OCI-M2 (cell line): Measurements from ENCODE around the gene ATP4A.
A peak's percentile ranks its signal among the peaks of the same experiment; 100 is the strongest.

Source experiments
- DNase-seq: peaks from one replicate; lab custom pipeline; 2025; ENCODE audit not compliant: unreplicated experiment; lab: John Stamatoyannopoulos, UW

ATP4A gene

DNA sequence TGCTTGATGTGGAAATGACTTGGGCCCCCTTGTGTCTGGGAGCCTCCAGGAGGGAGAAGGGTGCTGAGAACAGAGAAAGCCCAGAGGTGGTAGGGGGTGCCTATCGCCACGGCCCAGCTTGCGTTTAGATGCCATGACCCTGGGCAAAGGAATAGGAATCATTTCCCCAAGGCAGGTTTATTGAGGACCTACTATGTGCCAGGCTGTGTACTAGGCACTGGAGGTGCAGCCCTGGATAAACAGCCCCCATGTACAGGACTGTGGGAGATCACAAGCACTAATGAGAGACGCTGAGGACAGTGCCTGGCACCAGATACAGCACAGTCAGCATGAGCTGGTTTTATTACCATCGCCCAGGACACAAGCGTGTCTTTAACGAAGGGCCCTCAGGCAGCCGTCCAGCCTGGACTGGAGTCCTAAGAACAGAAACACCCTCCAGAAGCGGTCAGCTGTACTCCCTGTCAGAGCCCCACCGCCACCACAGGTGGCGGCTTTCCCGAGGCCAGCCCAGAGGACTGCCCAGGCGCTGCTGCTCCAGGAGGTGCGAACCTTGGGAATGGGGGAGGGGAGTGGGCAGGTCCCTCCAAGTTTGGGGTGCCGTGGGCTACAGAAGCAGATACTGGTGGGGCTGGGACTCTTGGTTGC, 13.5 kb downstream of the ATP4A start:
- no peak for DNase-seq

DNA sequence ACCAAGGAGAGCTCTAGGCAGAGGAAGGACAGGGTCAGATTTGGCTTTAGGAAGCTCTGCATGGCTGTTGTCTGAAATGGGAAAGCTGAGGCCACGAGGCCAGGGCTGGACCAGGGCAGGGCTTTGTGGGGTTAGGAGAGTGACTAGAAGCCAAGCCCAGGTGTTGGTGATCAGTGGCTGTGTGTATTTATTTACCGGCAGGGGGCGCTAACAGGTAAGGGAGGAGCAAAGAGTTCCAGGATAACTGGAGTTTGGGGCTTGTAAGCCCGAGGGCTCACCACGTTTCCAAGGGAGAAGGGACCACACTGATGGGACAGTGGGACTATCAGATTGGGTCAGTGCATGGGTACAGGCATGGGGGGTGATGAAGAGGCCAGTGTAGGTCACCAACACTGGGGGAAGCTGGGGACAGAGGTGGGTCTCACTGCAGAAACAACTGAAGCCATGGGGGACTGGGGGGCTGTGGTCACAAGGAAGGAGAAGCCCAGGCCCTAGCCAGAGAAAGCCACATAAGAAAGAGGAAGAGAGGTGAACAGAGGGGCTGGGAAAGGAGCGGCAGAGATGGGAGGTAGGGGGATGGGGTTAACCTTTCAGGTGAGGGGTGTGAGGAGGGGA, 14.2 kb downstream of the ATP4A start:
- DNase-seq = peak; percentile 38

DNA sequence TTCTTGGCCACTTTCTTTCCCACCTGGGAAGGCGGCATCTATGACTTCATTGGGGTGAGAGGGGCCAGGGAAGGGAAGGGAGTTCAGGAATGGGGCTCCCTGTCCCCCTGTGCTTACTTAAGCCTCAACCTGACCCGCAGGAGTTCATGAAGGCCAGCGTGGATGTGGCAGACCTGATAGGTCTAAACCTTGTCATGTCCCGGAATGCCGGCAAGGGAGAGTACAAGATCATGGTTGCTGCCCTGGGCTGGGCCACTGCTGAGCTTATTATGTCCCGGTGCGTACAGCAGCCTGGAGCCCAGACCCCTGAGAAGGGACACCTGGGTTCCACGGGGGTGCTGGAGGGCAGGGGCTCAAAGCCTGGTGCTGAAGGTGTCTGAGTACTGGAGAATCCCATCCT, 16.9 kb downstream of the ATP4A start:
- no peak for DNase-seq

DNA sequence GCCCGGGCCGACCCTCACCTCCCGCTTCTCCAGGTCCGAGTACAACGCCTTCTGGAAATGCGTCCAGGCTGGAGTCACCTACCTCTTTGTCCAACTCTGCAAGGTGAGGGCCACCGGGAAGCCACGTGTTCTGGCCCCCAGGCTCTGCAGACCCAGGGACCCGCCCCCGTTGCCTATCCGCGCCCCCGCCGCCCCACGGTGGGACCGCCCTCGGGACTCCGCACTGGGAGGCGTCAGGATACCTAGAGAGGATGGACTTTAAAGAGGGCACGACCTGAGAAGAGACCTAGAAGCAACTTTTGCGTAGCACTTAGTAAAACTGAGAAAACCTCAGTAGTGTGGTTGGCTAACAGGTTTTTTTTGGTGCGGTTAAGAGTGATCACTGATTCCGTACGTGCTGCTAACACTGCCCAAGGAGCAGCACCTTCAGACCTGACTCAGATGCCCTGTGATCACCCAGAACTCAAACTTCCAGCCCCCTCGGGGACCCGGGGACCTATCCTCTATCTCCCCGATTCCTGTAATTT, 17.5 kb downstream of the ATP4A start:
- no peak for DNase-seq

DNA sequence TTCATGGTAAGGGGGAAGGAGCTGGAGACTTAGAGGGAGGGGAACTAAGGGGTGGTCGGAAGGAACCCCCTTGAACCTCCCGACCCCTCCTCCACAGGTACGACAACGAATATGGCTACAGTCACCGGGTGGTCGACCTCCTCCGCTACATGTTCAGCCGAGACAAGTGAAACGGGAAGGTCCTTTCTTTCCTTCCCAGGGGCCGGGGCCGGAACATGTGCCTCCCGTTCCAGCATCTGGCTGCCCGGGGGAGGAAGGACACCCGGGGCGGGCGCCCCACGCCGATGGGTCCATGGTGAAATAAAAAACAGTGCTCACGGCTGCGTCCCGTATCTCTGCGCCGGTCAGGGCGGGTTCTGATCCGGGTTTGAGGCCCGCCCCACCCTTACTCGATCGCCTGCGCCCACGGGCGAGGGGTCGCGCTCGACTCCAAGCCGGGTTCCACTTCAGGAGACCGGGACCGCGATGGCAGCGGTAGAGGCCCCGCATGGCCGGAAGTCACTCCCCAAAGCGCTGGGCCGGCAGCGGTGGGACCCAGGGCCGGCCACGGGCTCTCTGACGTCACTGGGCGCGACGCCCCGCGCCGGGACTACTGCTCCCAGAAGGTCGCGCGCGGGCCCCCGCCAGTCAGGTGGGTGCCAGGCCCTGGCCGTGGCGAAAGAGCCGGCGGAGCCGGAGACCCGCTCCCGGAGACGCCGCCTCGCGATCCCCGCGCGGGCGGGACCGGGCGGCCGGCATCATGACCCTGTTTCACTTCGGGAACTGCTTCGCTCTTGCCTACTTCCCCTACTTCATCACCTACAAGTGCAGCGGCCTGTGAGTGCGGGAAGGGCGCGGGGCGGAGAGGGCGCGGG, 18.2 kb downstream of the ATP4A start, which contains the start of gene TMEM147:
Gene TMEM147 (plus strand): TSS at position 626 of the 854 bp plus-strand sequence. CDS start 114 bp downstream, at position 740.
- DNase-seq = peak; percentile 98

DNA sequence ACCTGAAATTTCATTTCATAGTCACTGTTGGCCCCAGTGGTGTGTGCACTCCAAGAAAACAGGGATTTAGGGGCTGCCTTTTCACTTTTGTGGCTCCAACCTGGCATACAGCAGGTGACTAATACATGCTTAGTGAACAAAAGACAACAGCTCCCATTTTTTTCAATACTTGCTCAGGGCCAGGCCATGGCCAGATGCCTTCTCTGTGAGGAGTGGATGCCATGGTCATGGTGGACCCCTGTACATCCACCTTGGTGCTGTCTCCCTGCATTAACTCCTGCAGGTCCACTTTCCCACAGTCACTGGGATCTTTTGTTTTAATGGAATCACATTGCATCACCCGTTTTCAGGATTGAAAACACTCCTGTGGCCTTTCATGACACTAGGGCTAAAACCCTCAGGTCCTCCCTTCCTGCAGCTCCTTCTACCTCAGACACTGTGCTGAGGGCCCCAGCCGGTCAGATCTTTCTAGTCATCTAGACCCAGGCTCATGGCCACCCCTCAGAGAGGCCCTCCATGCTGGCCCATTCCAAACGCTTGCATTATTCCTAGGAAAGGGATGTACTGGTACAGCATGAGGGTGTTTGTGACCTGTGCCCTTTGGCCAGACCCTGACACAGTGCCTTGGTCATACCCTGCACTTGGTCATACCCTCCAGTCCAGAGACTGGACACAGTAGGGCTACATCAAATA, 19.2 kb downstream of the ATP4A start:
- no peak for DNase-seq

DNA sequence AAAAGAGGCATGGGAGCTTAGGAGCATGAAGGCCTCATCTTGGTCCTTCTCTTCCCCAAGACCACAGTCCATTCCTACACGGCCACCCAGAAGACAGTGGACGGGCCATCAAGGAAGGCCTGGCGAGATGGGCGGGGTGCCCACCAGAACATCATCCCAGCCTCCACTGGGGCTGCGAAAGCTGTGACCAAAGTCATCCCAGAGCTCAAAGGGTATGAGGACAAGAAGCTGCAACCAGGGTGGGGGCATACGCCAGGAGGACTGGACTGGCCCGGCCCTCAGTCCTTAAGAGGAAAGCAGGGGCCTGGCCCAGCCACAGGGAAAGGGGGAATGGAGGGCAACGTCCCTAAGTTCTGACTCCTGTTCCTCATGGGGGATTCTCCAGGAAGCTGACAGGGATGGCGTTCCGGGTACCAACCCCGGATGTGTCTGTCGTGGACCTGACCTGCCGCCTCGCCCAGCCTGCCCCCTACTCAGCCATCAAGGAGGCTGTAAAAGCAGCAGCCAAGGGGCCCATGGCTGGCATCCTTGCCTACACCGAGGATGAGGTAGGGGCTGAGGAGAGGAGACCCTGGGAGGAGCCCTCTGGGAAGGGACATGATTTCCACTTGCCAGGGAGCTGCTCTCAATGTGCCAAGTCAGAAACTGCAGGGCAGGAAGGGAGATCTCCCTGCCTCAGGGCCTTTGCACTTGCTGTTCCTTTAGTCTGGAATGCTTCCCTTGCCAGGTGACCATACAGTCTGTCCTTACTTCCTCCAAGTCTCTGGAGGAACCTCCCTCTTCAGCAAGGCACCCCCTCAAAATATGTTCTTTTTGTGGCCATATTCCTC, 20.0 kb downstream of the ATP4A start:
- no peak for DNase-seq

DNA sequence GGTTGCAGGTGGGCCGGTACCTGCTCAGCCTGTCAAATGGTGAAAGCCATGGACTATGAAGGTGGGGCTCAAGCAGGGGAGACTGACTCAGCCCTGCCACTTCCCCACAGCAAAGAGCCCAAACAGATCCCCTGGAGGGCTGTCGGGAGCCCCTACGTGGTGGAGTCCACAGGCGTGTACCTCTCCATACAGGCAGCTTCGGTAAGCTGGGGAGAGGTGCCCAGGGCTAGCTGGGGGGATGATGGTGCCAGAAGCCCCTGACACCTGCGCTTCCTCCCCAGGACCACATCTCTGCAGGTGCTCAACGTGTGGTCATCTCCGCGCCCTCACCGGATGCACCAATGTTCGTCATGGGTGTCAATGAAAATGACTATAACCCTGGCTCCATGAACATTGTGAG, 21.2 kb downstream of the ATP4A start:
- no peak for DNase-seq

DNA sequence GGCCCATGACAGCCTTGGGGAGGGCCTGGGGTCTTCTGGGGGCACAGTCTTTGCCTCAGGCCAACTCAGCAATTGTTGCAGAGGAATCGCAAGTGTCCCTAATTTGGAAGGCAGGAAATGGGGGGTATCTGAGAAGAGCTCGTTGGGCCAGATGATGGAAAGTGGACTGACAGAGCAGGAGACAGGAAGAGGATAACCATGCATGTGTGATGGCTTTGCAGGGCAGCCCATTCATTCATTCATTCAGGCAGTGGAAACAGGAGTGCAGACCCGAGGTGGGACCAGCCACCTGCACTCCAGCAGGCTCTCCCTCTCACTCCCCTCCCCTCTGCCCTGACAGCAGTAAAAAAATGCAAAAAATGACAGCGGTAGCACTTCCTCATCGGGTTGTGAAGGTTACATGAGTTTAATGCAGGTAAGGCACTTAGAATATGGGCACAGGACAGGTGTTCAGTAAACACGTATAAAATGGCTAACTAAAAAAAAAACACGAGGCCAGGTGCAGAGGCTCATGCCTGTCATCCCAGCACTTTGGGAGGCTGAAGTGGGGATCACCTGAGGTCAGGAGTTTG, 23.0 kb downstream of the ATP4A start:
- no peak for DNase-seq

DNA sequence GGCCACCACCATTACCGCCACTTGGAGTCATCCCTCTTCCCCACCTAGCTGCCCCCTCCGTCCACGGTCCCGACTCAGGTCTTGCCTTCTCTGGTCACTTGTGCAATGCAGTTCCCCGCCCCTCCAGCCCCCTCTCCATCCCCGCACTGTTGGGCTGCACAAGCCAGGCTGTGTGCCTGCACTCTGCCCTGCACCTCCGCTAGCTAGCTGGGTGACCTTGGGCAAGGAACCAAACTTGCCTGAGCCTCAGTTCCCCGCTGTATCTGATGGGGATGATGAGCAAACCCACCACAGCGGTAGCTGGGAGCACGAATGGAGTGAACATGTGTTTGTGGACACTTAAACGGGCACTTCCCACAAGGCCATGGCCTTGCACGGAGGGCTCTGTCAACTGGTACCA, 23.6 kb downstream of the ATP4A start:
- no peak for DNase-seq

DNA sequence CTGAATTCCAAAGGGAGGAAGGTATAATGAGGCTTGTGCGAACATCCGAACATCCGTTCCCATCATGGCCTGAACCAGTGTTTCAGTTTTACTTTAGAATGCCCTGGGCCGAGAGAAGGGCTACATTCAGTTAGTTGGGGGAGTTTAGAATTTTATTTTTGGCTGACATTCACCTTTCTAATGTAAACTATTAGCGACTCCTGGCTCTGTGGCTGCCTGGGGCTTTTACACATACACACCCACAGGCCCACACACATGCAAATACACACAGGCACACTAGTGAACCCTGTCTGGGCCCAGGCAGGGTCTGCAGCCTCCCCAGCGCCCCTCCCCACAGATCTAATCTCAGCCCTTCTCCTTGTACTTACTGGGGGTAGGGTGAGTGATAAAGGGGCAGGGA, 24.1 kb downstream of the ATP4A start:
- no peak for DNase-seq

DNA sequence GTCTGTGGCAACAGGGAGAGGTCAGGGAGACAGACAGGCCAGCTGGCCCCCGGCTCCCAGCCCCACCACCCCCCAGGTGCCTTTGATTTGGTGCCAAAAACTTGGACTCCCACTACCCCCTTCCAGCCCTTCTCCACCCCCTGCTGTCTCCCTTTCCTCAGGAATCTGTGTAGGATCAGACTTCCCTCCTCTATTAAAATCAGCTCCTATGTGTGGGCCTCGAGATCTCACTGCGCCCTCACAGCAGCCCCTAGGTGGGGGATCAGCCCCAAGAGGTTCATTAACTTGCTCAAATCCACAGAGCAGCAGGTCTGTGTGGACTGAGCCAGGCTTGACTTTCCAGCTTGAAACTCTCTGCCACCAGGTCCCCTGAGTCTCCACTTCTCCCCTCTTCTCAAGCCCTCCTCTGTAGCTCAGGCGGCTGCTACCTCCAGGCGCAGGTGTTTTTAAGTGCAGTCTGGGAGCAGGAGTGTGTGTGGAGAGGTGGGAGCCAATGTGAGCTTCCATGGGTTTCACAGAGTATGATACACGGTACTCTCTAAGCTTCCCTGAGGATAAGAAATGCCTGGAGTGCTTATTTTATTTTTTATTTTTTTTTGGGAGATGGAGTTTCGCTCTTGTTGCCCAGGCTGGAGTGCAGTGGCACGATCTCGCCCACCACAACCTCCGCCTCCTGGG, 28.5 kb downstream of the ATP4A start:
- DNase-seq = no peak

DNA sequence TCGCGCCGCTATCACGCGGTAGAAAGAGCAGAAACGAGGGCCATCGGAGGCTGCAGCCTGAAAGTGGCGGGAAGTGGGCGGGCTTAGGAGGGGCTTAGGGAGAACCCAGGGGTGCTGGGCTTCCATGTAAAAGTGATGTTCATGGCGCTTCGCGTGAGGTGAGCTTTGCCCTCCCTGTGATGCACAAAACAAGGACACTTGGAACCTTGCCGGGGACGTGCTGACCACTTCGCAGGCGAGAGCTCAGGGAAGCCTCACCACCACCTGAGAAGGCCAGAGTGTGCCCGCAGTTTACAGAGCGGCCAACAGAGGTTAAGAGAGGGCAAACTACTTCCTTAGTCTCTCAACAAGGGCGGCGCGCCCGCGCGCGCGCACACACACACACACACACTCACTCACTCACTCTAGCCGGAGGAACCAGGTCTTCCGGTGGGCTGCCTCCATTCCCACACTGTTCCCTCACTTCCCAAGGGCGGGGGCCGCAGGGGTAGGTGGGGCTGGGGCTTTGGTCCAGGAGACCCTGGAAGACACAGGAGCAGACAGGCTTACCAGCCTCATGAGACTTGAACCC, 29.6 kb downstream of the ATP4A start:
- DNase-seq = no peak

DNA sequence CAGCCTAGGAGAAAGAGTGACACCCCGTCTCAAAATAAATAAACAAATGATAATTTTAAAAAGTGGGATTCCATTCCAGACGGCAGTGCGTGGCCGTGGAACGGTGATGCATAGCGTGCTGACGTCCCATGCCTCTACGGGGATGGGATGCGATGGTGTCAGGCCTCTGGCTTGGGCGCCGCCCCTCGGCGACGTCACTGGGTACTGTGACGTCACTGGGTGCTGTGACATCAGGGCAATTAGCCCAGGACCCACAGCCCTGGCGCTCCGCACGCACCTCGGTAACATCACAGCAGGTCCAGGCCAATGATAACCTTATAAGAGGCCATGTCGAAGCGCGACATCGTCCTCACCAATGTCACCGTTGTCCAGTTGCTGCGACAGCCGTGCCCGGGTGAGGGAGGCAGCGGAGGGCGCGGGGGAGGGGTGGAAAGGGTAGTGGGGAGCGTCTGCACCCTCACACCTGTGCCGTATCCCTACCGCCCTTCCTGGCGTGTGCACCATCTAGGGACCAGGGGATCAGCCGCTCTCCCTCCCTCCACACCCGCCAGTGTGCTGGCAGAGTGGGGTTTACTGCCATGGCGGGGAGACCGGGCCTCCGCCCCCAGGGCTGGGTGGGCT, 30.1 kb downstream of the ATP4A start, which contains the start of gene GAPDHS:
Gene GAPDHS (plus strand): TSS at position 256 of the 621 bp plus-strand sequence. CDS start 72 bp downstream, at position 328.
- no peak for DNase-seq

DNA sequence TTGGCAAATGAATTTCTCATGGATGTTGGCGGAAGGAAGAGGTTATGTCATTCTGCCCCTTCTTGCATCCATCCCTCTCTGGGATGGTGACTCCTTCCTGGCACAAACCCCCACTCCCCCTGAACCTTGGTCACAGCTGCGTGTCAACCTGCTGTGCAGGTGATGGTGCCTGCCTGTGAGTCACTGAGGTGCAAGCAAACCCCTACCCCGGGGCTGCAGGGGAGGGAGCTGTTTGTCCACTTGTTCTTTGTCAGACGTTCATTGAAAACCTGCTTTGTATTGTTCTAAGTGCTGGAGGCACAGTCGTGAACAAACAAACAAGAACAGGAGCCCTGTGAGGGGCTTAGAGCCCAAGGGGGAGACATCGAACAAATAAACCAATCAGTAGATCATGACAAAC, 32.2 kb downstream of the ATP4A start:
- DNase-seq = no peak

DNA sequence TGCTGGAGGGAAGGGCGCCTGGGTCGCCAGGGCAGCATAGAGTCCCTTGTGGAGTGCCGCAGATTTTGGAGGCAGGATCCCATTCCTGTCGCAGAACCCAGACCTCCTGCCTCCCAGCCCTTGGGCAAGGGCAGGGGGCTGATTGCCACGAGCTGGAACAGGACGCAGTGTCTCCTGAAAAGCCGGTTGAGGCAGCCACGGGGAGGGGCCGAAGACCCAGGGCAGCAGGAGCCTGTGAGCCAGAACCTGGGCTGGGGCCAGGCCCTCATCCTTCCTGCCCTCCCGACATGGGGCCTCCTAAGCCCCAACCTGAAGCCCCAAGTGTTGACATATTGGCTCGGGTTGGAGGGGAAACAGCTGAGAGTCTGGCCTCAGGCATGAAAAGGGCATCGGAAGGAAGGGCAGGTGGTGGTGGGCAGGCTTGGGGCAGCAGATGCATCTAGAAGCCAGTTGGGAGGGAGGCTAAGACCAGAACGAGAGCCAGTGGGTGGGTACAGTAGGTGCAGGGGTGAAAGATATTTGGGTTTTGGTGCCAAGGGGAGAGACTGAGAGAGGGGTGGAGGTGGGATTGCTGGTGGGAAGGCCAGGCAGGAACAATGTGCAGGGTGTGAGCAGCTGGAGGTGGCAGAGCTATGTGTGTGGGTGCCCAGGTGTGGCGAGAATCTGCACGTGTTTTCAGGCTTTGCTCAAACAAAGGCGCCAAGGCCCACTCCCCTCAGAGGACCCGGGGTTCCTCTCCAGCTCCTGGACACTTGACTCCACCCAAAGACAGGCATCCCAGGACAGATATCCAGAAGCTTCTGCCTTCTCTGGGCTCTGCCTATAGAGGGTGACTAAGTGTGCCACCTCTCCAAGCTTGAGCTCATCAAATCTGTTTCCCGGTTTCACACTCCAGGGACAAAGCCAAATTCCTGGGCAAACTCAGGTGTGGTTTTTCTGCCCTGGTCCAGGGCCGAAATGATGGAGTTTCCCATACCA, 33.9 kb downstream of the ATP4A start:
- DNase-seq = no peak
